ENCODE measurements around the gene SP6.

SP6 gene

GRCh38 chr17:47836601-47837000 lies 14.4 kb downstream of the SP6 start:
- no peak for DNase-seq (ENCODE audit: low read depth)

GRCh38 chr17:47834756-47835155 lies 16.2 kb downstream of the SP6 start:
- no peak for DNase-seq (ENCODE audit: low read depth)

GRCh38 chr17:47831934-47832327 lies 19.0 kb downstream of the SP6 start:
- no peak for DNase-seq (ENCODE audit: low read depth)

GRCh38 chr17:47831003-47831933 lies 19.7 kb downstream of the SP6 start, which contains the start of the genes LRRC46 and MRPL10:
Gene LRRC46, plus strand, starts transcription at chr17:47831670. Its CDS starts 320 bp downstream, at chr17:47831990.
Gene MRPL10, minus strand, starts transcription at chr17:47831541. Its CDS starts 30 bp downstream, at chr17:47831511.
- peak; percentile 90 for DNase-seq (ENCODE audit: low read depth)

- no peak for DNase-seq (ENCODE audit: low read depth)
Measured at GRCh38 chr17:47830396-47831002, 20.5 kb downstream of the SP6 start.

- DNase-seq (ENCODE audit: low read depth), result no peak
Measured at GRCh38 chr17:47829870-47830269, 21.1 kb downstream of the SP6 start.

- DNase-seq (ENCODE audit: low read depth), result no peak
Measured at GRCh38 chr17:47823519-47823918, 27.4 kb downstream of the SP6 start.

- no peak for DNase-seq (ENCODE audit: low read depth)
Measured at GRCh38 chr17:47822785-47823184, 28.2 kb downstream of the SP6 start.

GRCh38 chr17:47821424-47822391 lies 29.3 kb downstream of the SP6 start, which contains the start of gene OSBPL7:
Gene OSBPL7, minus strand, starts transcription at chr17:47821794. Its CDS starts 1,516 bp downstream, at chr17:47820278.
- DNase-seq (ENCODE audit: low read depth), result peak; percentile 71

- no peak for DNase-seq (ENCODE audit: low read depth)
Measured at GRCh38 chr17:47821031-47821423, 29.9 kb downstream of the SP6 start.

- DNase-seq (ENCODE audit: low read depth), result no peak
Measured at GRCh38 chr17:47820033-47820789, 30.8 kb downstream of the SP6 start.

- no peak for DNase-seq (ENCODE audit: low read depth)
Measured at GRCh38 chr17:47819475-47819874, 31.5 kb downstream of the SP6 start.

- DNase-seq (ENCODE audit: low read depth), result no peak
Measured at GRCh38 chr17:47818002-47818695, 32.8 kb downstream of the SP6 start.

- no peak for DNase-seq (ENCODE audit: low read depth)
Measured at GRCh38 chr17:47816947-47817346, 34.0 kb downstream of the SP6 start.

- no peak for DNase-seq (ENCODE audit: low read depth)
Measured at GRCh38 chr17:47816111-47816735, 34.7 kb downstream of the SP6 start.

GRCh38 chr17:47815106-47815918 lies 35.7 kb downstream of the SP6 start:
- DNase-seq (ENCODE audit: low read depth), result no peak

- no peak for DNase-seq (ENCODE audit: low read depth)
Measured at GRCh38 chr17:47813512-47814031, 37.4 kb downstream of the SP6 start.

- no peak for DNase-seq (ENCODE audit: low read depth)
Measured at GRCh38 chr17:47813077-47813476, 37.9 kb downstream of the SP6 start.
